ENCODE results near the gene CEP250.

DNA sequence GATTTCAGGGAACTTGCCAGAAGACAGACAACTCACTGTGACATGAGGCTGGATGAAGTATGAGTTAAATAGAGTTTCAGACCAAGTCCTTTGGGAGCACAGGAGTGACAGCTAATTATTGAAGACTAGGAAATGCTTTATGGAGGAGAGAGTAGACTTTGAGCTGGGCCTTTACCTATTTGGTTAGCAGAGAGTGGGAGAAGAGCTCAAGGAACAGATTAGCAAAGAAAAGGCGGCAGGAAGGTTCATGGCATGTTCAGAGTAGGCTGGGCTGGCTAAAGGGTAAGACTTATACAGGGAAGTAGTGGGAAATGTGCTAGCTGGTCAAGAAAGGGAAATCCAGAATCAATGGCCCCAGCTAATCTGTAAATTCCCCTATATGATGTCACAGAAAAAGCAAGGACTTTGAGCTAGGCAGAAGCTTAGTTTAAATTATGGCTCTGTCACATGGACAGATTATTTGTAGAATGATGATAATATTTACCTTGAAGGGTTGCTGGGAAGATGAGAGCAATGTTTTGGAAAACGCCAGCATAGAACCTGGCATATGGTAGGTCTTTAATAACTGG is 19.0 kb downstream of the CEP250 start:
- TF ChIP-seq, protein P1, sequence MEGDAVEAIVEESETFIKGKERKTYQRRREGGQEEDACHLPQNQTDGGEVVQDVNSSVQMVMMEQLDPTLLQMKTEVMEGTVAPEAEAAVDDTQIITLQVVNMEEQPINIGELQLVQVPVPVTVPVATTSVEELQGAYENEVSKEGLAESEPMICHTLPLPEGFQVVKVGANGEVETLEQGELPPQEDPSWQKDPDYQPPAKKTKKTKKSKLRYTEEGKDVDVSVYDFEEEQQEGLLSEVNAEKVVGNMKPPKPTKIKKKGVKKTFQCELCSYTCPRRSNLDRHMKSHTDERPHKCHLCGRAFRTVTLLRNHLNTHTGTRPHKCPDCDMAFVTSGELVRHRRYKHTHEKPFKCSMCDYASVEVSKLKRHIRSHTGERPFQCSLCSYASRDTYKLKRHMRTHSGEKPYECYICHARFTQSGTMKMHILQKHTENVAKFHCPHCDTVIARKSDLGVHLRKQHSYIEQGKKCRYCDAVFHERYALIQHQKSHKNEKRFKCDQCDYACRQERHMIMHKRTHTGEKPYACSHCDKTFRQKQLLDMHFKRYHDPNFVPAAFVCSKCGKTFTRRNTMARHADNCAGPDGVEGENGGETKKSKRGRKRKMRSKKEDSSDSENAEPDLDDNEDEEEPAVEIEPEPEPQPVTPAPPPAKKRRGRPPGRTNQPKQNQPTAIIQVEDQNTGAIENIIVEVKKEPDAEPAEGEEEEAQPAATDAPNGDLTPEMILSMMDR (conservative IDR thresholded peaks at IDR 0.05; ENCODE audit: low read depth, low read length) = no peak
- TF ChIP-seq EZH2 (IDR thresholded peaks at IDR 0.05; ENCODE audit: borderline replicate concordance, low read depth, low read length, poor library complexity, severe bottlenecking) = no peak

Measured in A673 (cell line).